NT2/D1 (cell line): ENCODE data around the gene SLC27A6.

Experiments used
- DNase-seq: peaks from one replicate; pipeline ENCODE4 v3.0.0-alpha.2; 2011; ENCODE audit warnings: low read depth, low spot score
- H3K27me3 ChIP-seq: 2 replicates; pipeline ENCODE4 v1.6.0; 2011; ENCODE audit warnings: mild to moderate bottlenecking; ENCODE audit not compliant: insufficient read length, insufficient read depth
- H3K36me3 ChIP-seq: 2 replicates; pipeline ENCODE4 v1.6.1; 2011; ENCODE audit warnings: mild to moderate bottlenecking, low read length, mixed read lengths; ENCODE audit not compliant: insufficient read depth, insufficient read length
- H3K4me1 ChIP-seq: 2 replicates; pipeline ENCODE4 v1.5.1; 2011; ENCODE audit not compliant: insufficient read depth, insufficient read length
- H3K4me3 ChIP-seq: 2 replicates; pipeline ENCODE4 v1.5.1; 2011; ENCODE audit warnings: low read depth; ENCODE audit not compliant: insufficient read length
- H3K9ac ChIP-seq: 2 replicates; pipeline ENCODE4 v1.6.0; 2011; ENCODE audit warnings: low read depth; ENCODE audit not compliant: insufficient read length
- H3K9me3 ChIP-seq: 2 replicates; pipeline ENCODE4 v1.5.1; 2011; ENCODE audit warnings: mild to moderate bottlenecking, low read length; ENCODE audit not compliant: insufficient read depth
- SUZ12 ChIP-seq: IDR thresholded peaks from 2 replicates; pipeline ENCODE4 v1.6.1; 2011; ENCODE audit not compliant: insufficient read length, insufficient read depth; ENCODE audit errors: extremely low read depth
- YY1 ChIP-seq: IDR thresholded peaks from 2 replicates; pipeline ENCODE4 v1.6.1; 2011; ENCODE audit not compliant: insufficient read length, insufficient read depth
- ZNF274 ChIP-seq: IDR thresholded peaks from 2 replicates; pipeline ENCODE4 v1.6.1; 2011; ENCODE audit warnings: mild to moderate bottlenecking, low read depth, low read length

SLC27A6 gene

DNA sequence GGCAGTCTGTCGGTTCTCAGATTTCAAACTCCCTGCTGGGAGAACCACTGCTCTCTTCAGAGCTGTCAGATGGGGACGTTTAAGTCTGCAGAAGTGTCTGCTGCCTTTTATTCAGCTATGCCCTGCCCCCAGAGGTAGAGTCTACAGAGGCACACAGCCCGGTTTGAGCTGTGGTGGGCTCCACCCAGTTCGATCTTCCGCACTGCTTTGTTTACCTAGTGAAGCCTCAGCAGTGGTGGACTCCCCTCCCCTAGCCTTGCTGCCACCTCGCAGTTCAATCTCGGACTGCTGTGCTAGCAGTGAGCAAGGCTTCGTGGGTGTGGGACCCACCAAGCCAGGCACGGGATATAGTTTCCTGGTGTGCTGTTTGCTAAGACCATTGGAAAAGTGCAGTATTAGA, 8.0 kb downstream of the SLC27A6 start:
- no peak for DNase-seq
- Histone ChIP-seq H3K4me1 (no peaks in the 10 kb centered on the region), H3K4me3 (no peak overlapping the region), H3K9me3 (no peaks in the 10 kb centered on the region), H3K27me3 (no peaks in the 10 kb centered on the region), H3K9ac (no peak overlapping the region), H3K36me3 (no peaks in the 10 kb centered on the region)
- TF ChIP-seq ZNF274, result no peak
- TF ChIP-seq SUZ12, result no peak
- TF ChIP-seq YY1, result no peak

DNA sequence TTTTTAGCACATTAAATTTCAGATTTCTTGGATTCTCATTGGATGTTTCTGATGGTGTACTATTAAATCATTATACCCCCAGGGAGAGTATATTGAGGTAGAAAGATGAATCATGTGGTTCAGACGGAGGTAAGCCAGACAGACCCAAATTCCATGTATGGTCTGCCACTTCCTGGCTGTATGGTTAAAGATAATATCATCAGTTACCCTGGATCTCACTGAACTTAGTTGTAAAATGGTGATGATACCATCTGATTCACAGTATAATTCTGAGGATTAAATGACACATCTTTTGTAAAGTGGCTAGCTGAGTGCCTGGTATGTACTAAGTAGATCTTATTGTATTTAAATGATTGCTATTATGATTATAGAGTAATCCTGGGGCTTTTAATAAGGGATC, 9.3 kb downstream of the SLC27A6 start:
- TF ChIP-seq ZNF274, result no peak
- TF ChIP-seq SUZ12, result no peak
- TF ChIP-seq YY1, result no peak
- Histone ChIP-seq H3K36me3 (no peaks in the 10 kb centered on the region), H3K4me3 (no peak overlapping the region), H3K4me1 (no peaks in the 10 kb centered on the region), H3K27me3 (no peaks in the 10 kb centered on the region), H3K9ac (no peak overlapping the region), H3K9me3 (no peaks in the 10 kb centered on the region)
- no peak for DNase-seq

GRCh38 chr5:128979761-128980160, 14.5 kb downstream of the SLC27A6 start:
- Histone ChIP-seq H3K27me3 (no peaks in the 10 kb centered on the region), H3K9me3 (no peaks in the 10 kb centered on the region), H3K4me1 (no peaks in the 10 kb centered on the region), H3K36me3 (no peaks in the 10 kb centered on the region), H3K4me3 (no peak overlapping the region), H3K9ac (no peak overlapping the region)
- DNase-seq, result no peak
- no peak for TF ChIP-seq SUZ12
- TF ChIP-seq YY1, result no peak
- TF ChIP-seq ZNF274, result no peak

DNA sequence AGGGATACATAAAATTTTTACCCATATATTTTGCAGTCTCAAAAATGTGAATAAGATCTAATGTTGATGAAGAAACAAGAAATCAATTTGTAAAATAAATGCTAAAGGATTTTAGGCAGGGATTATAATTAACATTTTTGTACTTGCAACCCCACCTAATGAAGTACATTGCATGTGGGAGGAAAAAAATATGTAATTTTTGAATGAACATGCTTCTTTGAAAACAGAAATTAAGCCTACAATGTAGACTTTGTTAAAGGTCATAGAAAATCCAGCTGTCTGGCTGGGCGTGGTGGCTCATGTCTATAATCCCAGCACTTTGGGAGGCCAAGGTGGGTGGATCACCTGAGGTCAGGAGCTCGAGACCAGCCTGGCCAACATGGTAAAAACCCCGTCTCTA, 15.6 kb downstream of the SLC27A6 start:
- Histone ChIP-seq H3K4me3 (no peak overlapping the region), H3K9ac (no peak overlapping the region), H3K27me3 (no peaks in the 10 kb centered on the region), H3K9me3 (no peaks in the 10 kb centered on the region), H3K4me1 (no peaks in the 10 kb centered on the region), H3K36me3 (no peaks in the 10 kb centered on the region)
- TF ChIP-seq YY1 (no peak), SUZ12 (no peak), ZNF274 (no peak)
- DNase-seq, result no peak

DNA sequence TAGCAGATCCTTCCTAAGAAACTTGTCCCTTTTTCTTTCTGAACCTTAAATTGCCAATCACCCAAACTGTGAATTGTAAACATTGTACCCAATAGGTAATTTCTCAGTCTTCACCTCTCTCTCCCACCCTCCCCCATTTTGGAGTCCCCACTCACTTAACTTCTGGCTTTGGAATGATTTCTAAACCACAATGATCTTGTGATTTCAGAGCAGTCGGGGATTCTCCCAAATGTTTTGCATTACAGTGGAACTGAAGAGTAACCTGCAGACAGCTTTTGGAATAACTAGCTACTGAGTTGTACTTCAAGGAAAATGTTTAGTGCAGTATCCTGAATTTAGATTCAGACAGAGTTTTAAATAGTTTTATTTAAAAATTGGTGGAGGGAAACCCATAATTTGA, 19.2 kb downstream of the SLC27A6 start:
- Histone ChIP-seq H3K9me3 (no peaks in the 10 kb centered on the region), H3K4me1 (no peaks in the 10 kb centered on the region), H3K36me3 (no peaks in the 10 kb centered on the region), H3K4me3 (no peak overlapping the region), H3K9ac (no peak overlapping the region), H3K27me3 (no peaks in the 10 kb centered on the region)
- DNase-seq, result no peak
- no peak for TF ChIP-seq SUZ12
- no peak for TF ChIP-seq ZNF274
- no peak for TF ChIP-seq YY1

GRCh38 chr5:128988476-128988875, 23.2 kb downstream of the SLC27A6 start:
- Histone ChIP-seq H3K36me3 (no peaks in the 10 kb centered on the region), H3K4me1 (no peaks in the 10 kb centered on the region), H3K27me3 (no peaks in the 10 kb centered on the region), H3K4me3 (no peak overlapping the region), H3K9me3 (no peaks in the 10 kb centered on the region), H3K9ac (no peak overlapping the region)
- DNase-seq, result no peak
- TF ChIP-seq ZNF274, result no peak
- TF ChIP-seq SUZ12, result no peak
- TF ChIP-seq YY1, result no peak

GRCh38 chr5:129001841-129002526, 36.7 kb downstream of the SLC27A6 start:
- no peak for TF ChIP-seq YY1
- TF ChIP-seq ZNF274, result no peak
- no peak for TF ChIP-seq SUZ12
- Histone ChIP-seq H3K9ac (no peak overlapping the region), H3K4me3 (no peak overlapping the region), H3K9me3 (no peaks in the 10 kb centered on the region), H3K36me3 (no peaks in the 10 kb centered on the region), H3K27me3 (no peaks in the 10 kb centered on the region), H3K4me1 (no peaks in the 10 kb centered on the region)
- DNase-seq, result no peak
